Lung microvascular endothelial cell (primary cell): Measurements from ENCODE around the gene PTPRN2. TPM values are rescaled to one million over a fixed set of nuclear protein-coding genes. Genes with fewer than 3 reads are reported as not detected.
"Not testable (repeated sequence)": the region's sequence is repeated elsewhere in the genome, so short reads cannot be mapped to it uniquely, and the experiment has no call there.

ENCODE experiments used
- DNase-seq, 2 donors: peaks; one replicate each; pipeline versions ENCODE4 v3.0.0 to v3.0.0-alpha.2; 2010; ENCODE audit warnings: low read depth in 2 of 2
- total RNA-seq: library from RNA; depleted of rRNA; stranded (reverse); fragments of >200 nt; gene quantifications from 2 replicates; pipeline ENCODE4 v1.2.1, GENCODE V29; 2014

Gene PTPRN2
- total RNA-seq, 1 donor from 2014 or later: 4.6 TPM

DNA sequence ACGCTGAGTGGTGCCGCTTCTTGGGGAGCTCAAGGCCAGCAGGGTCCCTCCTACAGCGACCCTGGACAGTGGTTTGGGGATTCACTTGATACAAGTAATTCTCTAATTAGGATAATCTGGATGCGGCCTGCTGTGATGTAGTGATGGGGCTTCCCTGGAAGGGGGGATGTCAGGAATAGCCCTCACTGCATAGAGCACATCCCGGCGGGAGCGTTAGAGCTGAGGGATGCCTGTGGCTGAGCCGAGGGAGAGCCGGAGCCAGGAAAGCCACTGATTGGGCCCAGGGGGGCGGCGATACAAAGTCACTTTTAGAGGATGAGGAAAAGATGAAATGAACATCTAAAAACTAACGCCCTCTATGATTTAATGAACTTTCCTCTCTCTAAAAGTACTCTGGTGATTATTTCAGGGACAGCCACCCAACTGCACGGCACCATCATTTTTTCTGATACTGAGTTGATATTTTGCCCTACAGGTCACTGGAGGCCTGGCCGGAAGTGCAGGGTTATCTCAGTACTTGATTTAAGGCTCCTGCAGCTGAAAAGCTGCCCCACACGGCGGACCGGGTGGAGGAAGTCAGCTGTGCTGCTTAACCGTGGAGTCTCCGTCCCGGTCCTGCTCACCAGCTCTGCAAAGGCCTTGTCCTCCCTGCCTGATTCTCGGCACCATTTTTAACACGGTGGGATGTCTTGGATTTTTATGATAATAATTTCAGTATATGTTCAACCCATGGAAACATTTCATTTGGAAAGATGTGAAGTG lies 732.0 kb downstream of the PTPRN2 start:
- no peak for DNase-seq

DNA sequence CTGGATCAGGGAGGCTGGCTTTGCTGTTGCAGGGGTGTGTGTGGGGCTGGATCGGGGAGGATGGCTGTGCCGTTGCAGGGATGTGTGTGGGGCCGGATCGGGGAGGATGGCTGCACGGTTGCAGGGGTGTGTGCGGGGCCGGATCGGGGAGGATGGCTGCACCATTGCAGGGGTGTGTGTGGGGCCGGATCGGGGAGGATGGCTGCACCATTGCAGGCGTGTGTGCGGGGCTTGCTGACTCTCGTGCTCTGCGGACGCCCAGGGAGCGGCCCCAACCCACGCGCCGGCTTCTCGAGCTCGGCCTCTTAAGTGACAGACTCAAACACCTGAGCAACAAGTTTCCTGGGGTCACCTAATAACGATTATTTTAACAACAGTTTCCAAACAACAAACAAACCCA lies 732.6 kb downstream of the PTPRN2 start:
- no peak for DNase-seq

DNA sequence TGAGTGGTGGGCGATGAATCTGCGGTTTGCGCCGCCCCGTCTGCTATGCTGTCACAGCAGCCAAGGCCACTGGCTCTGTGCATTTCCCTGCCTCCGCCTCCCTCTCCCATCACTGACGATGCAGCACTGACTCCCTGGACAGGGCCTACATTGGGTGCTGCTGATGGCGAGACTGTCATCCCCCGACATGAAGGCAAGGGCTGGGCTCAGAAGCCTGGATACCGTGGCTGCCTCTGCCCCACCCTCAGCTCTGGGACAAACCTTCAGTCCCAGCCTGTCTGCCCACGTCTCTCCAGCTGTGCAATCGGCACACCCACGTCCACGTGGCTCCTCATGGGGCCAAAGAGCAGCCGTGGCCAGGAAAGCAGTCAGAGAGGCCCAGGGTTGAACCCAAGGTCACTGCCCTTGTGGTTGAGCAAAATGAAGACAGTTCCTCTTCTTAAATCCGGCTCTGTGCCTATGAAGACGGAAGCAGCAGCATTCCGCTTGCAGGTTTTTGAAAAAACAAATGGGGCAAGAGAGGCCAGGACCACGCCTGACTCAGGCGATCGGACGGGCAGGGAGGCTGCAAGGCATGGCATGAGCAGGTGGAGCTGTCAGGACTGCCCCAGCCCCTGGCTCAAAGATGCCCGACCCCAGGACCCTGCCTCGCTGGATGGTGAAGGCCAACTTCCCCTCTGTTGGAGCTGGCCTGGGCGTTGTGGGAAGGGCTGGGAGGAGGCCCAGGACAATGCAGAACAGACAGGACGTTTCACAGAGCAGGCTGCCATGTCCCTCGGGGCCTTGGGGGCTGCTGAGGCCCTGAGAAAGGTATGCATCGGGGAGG lies 733.3 kb downstream of the PTPRN2 start:
- no peak for DNase-seq

DNA sequence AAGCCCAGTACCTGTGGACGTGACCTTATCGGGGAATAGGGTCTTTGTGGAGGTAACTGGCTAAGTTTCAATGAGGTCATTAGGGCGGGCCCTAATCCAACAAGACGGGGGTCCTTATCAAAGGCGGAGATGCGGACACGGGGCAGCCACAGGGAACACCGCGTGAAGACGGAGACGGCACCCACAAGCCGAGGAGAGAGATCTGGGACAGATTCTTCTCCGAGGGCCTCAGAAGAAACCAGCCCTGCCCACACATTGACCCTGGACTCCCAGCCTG lies 733.9 kb downstream of the PTPRN2 start:
- DNase-seq: no peak

GRCh38 chr7:157853076-157853788 lies 734.4 kb downstream of the PTPRN2 start:
- no peak for DNase-seq

DNA sequence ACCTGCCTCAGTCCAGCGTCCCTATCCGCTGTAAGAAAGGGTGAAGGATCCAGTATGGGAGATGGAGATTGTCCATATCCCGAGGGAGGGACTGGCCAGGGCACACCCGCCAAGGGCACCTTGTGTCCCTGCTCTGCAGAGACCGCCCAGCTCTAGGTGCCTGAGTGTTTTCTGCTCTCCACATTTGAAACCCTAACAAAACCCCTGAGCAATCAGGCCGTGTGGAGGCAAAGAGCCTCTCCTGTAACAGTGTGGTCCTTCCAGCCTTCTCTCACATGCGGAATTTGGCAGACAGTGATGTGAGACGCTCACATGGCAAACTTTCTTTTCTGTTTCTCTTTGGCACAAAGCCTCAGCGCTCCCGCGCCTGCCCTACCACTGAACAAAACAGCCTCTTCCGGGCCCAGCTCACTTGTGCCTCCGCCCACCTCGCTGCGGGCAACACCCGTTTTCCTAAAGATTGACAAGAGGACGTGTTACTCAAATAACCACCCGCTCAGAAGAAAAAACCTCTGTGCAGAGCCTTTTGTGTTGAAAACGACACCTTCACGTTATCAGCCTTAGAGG lies 736.0 kb downstream of the PTPRN2 start:
- no peak for DNase-seq

DNA sequence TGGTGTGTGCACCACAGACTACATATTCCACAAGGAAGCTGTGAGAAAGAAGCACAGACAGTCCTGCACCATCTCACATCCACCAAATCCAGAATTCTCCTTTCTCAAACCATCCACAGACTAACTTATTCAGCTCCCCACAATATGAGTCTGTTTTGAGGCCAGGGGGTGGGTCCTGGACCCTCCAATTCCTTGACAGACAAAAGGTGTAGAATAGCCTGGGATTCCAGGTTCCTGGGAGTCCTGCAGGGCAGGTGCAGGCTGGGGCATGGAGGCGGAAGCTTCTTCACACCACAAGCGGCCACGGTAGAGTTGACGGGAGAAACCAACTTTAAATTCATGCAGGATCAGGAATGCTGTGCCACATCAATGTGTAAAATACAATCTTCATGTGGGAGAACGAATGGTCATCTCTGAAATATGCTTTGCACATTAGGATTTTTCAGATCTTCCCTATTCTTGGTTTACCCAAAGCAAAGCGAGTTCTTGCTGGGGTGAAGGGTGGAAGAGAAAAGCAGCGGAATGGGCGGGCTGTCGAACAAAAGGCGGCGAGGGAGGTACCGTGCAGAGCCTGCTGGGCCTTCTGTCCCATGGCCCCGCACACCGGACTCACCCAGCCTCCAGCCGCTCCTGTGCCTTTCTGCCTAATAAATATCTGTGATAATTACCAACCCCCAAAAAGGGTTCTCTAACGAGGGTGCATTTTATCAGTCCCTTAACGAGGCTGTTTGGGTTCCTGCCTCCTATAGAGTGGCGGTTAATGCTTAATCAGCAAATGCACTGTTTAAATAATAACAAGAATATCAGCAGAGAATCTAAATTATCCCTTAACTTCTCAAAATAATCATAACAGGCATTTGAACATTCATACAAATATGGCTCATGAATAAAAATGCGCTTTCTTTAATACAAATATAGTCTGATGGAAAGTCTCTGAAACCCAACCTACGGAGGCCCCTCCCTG lies 736.9 kb downstream of the PTPRN2 start:
- DNase-seq: no peak

DNA sequence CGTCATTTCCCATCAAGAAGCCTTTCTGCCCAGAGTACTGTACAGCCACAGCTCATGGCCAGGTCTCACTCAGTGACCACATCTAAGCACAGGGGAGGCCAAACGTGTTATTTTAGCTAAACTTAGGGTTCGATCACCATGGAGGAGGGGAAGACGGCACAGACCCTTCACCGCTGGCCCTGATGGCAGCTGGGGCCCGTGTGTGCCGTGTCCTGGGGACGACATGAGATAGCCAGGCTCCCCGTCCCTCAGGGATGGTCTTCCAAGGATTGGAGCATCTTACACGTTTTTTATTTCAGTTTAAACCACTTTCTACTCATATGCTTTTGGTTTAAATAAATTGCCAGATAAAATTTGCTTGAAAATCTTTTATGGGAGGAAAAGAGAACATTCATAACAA lies 737.9 kb downstream of the PTPRN2 start:
- no peak for DNase-seq

DNA sequence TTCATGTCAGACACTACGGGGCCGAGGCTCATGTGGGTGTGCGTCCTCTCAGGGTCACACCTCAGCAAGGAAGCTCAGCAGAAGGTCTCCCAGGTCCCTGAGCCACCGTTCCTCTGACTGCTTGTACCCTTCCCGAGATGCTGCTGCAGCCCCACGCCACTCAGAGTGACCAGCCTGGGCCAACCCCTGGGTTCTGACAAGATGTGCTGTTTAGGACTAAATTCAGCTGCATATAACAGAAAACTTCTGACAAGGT lies 738.4 kb downstream of the PTPRN2 start:
- DNase-seq: no peak

DNA sequence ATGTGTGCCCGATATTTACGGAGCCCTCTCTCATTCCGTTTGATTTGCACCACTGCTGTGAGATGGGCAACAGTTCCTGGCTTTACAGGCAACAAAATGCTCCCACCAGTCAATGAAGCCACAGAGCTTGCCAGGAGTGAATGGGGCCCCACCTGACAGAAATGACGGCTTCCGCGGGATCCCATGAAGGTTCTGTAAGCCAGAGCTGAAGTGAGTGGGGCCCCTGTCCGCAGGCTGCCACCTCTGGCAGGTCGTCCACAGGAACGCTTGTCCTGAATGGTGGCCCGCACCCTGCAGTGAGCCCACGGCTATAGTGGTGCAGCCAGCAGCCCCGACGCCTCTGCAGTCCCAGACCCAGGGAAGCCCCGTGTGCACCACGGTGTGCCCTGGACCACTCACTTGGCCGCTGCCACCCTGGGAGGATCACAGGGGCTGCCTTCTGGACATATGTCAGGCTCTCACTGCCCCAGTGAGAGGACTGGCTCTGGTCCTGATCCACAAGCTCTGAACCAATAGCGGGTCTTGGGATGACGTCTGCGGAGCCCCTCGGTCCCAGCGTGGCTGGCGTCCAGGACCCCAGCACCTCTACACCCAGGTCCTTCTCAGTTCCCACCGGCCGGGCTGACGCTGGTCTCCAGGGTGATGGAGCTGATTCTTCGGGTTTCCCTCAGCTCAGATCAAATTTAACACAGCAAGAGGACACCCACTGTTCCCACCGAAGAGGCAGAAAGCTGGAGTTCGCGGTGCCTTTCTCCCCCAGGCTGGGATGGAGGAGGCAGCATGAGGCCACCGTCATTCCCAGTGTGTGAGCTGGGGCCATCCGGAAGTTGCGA lies 738.9 kb downstream of the PTPRN2 start:
- DNase-seq: no peak

DNA sequence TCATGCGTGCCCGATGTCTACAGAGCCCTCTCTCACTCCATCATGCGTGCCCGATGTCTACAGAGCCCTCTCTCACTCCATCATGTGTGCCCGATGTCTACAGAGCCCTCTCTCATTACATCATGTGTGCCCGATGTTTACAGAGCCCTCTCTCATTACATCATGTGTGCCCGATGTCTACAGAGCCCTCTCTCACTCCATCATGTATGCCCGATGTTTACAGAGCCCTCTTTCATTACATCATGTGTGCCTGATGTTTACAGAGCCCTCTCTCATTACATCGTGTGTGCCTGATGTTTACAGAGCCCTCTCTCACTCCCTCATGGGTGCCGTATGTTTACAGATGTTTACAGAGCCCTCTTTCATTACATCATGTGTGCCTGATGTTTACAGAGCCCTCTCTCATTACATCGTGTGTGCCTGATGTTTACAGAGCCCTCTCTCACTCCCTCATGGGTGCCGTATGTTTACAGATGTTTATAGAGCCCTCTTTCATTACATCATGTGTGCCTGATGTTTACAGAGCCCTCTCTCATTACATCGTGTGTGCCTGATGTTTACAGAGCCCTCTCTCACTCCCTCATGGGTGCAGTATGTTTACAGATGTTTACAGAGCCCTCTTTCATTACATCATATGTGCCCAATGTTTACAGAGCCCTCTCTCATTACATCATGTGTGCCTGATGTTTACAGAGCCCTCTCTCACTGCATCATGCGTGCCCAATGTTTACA lies 739.7 kb downstream of the PTPRN2 start:
- DNase-seq: not testable (repeated sequence)

- not testable (repeated sequence) for DNase-seq
Observed at GRCh38 chr7:157846746-157847145, 740.9 kb downstream of the PTPRN2 start.

DNA sequence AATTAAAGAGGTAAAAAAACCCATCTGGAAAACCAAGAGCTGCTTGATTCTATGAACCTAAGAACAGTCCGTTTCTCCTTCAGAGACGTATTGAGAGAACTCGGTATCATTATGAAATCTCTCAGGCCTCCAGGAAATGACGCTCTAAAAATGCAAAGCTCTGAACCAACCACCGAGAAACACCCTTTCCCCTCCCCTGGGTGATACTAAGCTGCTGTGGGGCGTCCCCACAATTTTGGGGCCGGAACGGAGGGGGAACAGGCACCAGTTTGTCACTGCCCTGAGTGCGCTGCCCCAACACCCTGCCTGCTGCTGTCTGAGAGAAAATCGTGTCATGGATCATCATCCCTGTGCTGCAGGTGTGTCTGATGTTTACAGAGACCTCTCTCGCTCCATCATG lies 741.4 kb downstream of the PTPRN2 start:
- DNase-seq: no peak

DNA sequence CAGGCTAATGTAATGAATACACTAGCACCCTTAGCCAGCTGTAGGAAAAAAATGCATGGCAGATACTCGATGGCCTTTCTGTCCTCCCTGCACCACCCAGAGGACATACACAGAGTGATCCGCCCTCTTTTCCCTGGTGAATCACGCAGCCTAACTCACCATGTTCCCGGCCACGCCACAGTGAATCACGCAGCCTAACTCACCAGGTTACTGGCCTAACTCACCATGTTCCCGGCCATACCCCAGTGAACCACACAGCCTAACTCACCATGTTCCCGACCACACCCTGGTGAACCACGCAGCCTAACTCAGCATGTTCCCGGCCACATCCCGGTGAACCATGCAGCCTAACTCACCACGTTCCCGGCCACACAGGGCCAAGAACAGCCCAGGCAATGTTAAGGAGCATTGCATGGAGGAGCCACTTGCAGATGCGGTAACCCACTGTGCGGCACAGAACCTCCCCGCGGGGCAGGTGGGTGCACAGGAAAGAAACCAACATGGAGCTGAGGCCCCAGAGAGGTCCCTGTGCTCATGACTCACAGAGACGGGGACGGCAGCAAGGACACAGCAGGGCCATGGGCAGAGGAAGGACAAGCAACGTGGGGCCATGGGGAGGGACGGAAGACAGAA lies 742.3 kb downstream of the PTPRN2 start:
- DNase-seq: no peak

DNA sequence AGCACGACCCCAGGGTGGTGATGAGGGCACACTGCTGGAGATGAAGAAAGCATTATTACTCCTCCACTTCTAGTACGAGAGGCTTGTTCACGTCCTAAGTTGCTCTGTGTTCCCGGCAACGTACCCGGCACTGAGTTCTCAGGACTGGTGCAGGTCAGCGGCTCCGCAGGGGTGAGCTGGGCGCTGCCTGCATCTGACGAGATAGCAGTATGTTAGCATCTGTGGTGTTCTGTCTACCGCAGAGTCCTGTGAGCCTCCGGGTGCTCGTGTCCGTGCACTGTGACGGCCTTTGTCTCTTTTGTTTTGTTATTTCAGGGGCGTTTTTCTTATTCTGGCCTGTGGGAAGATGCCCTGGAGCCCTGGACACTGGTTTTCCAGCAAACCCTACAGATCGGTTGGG lies 743.0 kb downstream of the PTPRN2 start:
- DNase-seq: no peak

DNA sequence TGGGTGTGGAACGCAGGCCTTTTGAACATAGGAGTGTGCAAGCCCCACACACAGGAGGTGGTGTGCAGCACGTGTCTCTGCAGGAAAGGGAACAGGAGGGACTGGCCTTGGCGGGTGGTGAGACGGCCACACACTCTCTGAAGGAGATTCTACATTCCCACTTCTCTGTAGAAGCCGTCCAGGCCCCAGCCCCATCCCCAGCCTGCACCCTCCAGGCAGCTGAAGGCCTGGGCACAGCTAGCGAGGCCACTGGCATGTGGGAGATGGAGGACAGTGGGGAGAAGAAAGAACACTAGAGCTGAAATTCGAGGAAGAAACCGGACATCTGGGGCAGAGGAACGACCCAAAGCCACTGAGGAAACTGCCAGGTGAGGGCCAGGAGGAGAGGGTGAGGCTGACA lies 743.5 kb downstream of the PTPRN2 start:
- DNase-seq: no peak

DNA sequence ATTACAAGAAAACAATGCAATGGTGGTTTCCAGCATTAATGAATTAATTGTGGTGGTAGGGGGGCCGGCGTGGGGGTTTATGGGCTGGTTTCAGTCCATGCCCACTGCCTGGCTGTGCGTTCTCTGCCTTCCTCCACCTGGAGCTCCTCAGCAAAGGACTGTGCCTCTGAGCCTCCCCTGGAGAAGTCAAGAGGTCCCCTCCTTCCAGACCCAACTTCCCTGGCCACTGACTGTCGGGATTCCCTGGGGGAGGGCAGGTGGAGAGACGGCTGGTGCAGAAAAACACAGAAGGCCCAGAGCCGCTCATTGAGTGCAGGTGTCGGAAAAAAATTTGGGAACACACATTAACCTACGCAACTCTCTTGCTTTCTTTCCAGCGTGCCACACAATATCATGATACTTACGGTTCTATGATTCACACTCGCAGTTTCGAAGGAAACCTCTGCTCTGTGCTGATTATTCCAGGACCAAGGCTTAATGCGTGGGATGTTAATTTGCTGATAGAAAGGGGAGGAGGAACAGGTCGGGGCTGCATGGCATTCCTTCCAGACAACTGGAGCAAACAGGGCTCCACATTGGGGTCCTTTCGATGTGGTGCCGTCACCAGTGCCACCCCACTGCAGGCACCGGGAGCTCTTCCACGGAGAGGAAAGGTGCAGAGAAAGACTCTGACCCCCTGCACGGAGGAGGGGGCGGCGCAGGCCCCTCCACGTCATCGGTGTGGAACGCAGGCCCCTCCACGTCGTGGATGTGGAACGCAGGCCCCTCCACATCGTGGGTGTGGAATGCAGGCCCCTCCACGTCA lies 744.1 kb downstream of the PTPRN2 start:
- DNase-seq: no peak

GRCh38 chr7:157841773-157842370 lies 745.8 kb downstream of the PTPRN2 start:
- DNase-seq: no peak
